ENCODE data around the gene HS3ST5. TPM values are rescaled to one million over a fixed set of nuclear protein-coding genes. Genes with fewer than 3 reads are reported as not detected.

The HS3ST5 gene
- total RNA-seq, 1 donor from 2014 or later: not detected

DNA sequence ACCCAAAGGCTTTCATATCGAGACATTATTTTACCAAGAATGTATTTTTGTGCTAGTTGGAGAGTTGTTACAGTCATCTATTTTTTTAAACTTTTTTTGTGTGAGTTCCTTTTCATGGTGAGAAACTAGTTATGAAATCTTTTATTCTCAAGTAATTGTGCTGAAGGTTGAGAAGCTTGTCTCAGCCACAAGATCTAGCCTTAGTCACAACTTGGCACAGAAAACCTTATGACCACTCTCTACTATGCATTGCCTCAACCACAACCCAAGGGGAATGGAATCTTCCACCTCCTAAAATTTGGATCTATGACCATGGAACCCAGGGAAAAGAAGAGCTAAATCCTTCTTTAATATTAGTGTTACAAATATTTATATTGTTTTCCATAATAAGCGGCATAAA, 58.5 kb downstream of the HS3ST5 start:
- ATAC-seq (ENCODE audit: poor library complexity) (no peak), DNase-seq (no peak)
- intact Hi-C loops (cut with DNase I): no loop called here

DNA sequence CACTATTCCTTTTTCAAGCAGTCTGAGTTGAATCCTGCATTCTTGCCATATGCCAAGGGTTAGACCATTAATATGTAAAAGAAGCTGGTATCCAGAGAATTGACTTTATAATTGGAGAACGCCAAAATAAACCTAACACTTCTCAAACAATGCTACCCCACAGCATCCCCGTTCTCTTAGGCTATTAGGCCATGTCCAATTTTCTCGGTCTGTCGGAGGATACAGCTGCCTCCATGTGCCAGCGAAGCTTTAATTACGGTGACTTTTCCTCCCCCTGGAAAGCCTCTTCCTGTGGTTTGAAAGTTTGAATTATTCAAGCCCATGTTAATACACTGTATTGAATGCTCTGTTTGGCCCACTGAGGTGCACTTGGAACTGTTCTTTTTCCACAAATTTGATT, 60.5 kb downstream of the HS3ST5 start:
- no peak for ATAC-seq (ENCODE audit: poor library complexity)
- intact Hi-C loops (cut with DNase I): no loop called here
- no peak for DNase-seq

DNA sequence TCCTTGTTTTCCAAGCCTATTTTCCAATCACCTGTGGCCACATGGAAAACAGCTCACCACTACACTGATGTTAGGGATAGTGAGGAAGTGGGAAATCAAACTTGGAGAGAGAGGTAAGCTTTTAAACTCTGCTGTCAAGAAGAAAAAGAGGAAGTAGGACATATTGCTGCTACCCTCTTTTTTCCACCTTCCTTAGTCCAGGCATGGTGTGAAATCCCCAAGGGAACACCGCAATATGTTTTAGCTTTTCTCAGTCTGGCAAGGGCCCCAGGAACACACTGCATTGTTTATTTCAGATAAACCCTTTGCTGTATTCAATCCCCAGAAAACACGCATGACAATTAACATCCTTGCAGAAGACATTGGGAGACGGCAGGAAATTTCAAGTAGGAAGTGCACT, 61.3 kb downstream of the HS3ST5 start:
- DNase-seq (no peak), ATAC-seq (ENCODE audit: poor library complexity) (no peak)
- intact Hi-C loops (cut with DNase I): no loop called here

DNA sequence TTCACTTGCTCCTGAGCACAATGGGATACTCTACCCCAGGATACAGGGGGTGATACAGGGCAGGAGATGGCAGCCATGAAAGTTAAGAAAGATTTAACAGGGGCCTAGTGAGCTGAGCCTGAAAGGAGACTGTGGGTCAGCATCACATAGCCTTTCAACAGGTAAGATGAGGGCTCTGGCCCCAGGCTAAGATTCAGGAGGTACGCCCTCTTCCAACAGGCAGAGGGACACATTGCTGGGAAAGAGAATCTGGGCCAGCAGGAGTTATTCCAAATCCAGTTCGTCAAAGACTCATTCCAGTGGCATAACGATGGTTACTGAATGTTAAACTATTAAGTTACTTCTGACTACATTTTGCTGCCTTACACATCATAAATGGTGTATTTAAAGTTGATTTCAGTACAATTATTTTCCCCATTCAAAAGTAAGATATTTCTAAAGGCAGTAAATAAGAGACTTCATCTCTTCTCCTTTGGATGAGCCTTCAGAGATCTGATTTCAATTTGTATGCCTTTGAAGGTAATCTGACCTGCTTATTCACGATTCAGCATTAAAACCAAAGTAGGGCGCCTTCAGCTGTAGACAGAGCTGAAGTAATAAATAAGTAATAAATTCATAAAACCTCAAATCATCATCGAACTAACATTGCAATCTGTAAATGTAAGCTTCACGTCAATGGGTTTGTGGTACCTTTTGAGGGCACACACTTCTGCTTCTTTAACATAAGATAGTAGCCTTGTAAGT, 62.4 kb downstream of the HS3ST5 start:
- no peak for ATAC-seq (ENCODE audit: poor library complexity)
- DNase-seq: no peak
- intact Hi-C loops (cut with DNase I): no loop called here

DNA sequence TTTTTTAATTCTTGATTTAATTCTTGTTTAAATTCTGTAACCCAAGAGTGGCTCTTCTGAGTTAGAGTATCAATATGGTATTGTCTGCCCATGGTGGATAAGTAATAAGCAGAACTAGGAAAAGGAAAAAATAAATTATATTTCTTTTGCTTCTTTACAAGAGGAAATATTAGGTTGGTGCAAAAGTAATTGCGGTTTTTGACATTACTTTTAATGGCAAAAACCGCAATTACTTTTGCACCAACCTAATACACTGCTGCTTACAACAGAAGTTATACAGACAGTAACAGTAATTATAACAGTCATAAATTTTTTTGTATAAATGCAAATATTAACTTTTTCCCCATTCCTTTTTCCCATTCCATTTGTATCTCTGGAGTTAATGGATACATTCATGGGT, 65.6 kb downstream of the HS3ST5 start:
- intact Hi-C loops (cut with DNase I): no loop called here
- ATAC-seq (ENCODE audit: poor library complexity): no peak
- no peak for DNase-seq

DNA sequence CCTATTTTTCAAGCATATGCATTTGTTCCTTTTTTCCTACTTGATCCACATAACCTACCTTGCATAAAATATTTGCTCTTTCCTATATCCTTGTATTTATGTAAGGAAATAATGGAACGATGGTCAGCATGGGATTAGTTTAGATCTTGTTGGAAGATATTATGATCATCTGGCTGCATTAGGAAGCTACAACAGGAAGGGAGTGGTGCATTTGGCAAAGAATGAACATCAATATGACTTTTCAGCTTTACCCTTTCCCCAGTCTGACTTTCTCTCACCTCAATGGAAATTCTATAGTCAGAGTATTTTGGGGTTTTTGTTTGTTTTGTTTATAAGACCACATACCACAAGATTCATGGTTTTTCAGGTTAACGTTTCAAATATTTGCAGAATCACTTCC, 66.0 kb downstream of the HS3ST5 start:
- DNase-seq (no peak), ATAC-seq (ENCODE audit: poor library complexity) (no peak)
- intact Hi-C loops (cut with DNase I): no loop called here

DNA sequence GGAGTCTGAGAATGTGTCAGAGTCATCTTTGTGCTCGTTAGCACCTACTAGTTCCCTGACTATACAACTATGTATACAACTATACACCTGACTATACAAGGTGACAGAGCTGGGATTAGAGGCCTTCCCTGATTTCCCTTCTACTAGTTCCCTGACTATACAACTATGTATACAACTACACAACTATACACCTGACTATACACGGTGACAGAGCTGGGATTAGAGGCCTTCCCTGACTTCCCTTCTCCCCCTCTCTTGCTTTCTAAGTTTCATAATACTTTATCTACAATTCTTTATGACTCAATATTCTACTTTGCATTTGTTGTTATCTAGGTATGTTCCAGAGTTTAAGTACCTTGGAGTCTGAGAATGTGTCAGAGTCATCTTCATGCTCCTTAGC, 68.0 kb downstream of the HS3ST5 start:
- intact Hi-C loops (cut with DNase I): no loop called here
- no peak for ATAC-seq (ENCODE audit: poor library complexity)

DNA sequence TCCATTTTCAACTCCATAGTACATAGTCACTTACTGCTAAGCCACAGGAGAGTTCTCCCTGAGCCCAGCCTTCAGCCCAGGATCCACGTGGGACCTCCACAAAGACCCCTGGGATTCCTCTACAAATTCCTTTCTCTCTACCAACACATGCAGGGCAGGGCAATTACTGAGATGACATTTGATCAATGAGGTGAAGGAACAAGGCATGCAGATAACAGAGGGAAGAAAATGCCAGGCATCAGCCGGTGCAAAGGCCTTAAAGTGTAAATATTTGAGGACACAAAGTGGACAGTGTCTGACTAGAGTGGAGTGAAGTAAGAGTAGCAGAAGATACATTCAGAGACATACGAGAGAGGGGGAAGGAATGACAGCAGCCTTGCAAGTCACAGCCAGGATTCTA, 70.2 kb downstream of the HS3ST5 start:
- ATAC-seq (ENCODE audit: poor library complexity) (no peak), DNase-seq (no peak)
- intact Hi-C loops (cut with DNase I): no loop called here

More for the DNA sequence above, 68.0 kb downstream of the HS3ST5 start:
- no peak for DNase-seq

DNA sequence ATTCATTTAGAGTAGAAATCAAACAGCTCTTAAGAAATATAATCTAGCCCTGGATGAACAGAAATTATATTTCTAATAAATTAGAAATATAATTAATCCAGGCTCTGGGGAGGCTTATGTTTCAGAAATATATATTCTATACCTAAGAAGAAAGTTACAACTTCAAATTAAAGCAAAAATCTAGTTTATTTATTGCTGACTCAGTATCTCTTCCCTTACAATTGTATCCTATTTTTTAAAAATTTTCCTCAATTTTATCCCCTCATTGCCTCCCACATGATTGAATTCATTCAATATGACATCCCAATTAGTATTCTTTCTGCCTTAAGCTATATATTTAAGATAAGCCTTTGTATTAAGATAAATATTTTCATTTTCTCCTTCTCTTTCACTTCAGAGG, 71.4 kb downstream of the HS3ST5 start:
- intact Hi-C loops (cut with DNase I): no loop called here
- no peak for ATAC-seq (ENCODE audit: poor library complexity)
- DNase-seq: no peak

DNA sequence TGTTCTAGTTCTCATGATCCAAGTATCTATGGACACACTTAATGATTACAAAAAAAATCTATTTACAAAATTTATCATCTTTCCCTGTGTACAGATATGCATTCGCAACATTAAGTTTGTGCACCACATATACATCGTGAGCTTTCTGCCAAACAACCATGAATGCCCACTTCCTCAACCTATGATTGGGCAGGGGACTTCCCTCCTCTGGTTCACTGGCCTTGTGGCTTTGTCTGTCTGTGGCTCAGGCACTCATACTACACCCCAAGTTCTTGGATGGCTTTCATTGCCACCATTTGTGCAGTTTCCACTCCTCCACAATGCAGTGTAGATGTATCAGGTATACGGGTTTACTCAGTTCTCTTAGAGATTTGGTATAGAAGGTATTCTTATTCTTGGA, 74.9 kb downstream of the HS3ST5 start:
- intact Hi-C loops (cut with DNase I): no loop called here
- DNase-seq: no peak
- ATAC-seq (ENCODE audit: poor library complexity): no peak

DNA sequence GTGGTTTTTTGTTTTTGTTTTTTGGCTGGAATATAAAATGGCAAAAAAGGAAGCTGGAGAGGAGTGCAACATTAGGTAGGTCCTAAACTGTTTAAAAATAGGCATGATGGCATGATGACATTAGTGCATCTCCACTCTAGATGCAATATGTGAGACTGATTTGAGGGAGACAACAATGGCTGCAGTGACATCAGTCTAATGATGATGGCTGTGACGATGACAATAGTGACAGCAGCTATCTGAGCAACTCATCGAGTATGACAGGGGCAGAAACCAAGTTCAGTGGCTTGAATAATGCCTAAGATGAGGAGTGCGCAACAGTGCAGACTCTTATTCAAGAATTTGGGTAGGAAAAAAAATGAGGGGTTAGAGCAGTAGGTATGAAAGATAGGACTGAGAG, 82.0 kb downstream of the HS3ST5 start:
- intact Hi-C loops (cut with DNase I): no loop called here
- ATAC-seq (ENCODE audit: poor library complexity) (no peak), DNase-seq (no peak)

DNA sequence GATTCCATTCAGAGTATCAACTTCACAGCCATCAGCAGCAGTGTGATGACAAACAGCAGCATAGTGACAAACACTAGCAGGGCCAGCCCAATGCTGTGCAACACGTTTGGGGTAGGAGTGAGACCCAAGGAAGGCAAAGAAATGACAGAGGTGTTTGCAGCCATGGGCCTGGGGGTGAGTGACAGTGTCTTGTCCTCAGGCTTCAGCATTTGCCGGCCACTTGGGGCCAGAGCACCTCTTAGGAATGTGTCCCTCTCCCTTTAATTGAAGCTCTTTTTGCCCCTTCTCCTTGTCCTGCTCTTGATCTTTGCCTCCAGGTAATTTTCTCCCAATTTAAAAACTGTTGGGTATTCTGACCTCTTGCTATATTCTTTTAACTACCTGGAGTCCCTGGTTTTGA, 84.4 kb downstream of the HS3ST5 start:
- DNase-seq (no peak), ATAC-seq (ENCODE audit: poor library complexity) (no peak)
- intact Hi-C loops (cut with DNase I): no loop called here

DNA sequence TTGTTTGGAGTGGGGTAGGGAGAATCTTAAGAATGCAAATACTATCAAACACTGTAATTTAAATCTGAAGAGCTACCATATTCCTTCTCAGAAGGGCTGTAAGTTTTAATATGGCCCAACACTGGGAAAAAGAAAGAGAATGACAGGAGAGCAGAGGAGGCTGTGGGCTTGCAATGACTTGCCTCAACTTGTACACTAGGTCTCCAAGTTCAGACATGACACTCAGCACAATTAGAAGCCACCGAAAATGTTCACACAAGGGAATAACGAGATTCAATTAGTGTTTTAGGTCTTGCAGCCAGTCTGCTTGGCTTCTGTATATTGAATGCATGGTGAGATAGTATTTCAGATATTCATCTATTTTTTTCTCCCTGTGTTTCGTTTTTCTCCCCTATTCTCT, 89.4 kb downstream of the HS3ST5 start:
- intact Hi-C loops (cut with DNase I): no loop called here
- ATAC-seq (ENCODE audit: poor library complexity): no peak
- DNase-seq: no peak

DNA sequence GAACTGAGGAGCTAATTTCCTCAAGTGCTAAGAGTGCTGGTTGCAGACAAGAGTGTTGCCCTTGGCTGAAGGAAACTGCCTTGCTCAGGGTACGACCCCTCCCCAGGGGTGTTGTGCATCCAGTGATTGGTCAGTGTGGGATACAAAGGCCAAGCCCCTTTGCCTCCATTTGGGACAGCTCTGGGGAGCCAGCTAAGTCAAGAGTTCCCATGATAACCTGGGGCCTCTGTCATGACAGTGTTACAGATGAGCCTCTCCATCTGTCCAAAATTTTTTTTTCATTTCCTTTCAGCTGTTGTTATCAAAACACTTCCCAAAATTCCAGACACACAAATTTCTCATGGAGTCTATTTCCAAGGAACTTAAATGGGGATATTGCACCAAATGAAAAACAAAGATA, 93.3 kb downstream of the HS3ST5 start:
- ATAC-seq (ENCODE audit: poor library complexity) (no peak), DNase-seq (no peak)
- intact Hi-C loops (cut with DNase I): no loop called here

DNA sequence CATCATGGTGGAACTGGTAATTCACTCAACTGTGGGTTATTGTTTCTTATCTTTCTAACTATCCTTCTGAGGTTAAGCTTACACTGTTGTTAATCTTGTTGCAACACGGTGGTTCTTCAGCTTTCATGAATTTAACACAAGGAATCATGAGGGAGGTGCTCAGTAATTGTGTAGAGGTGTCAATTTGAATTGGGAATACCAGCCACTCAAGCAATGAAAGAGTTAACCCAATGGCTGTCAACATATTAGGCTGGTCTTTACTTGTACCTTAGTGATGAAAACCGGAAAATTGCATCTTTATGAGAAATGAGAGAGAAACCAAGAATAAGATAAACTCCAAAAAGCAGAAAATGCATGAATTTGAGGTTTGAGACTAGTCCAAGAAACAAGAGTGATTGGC, 95.7 kb downstream of the HS3ST5 start:
- ATAC-seq (ENCODE audit: poor library complexity) (no peak), DNase-seq (no peak)
- intact Hi-C loops (cut with DNase I): no loop called here

DNA sequence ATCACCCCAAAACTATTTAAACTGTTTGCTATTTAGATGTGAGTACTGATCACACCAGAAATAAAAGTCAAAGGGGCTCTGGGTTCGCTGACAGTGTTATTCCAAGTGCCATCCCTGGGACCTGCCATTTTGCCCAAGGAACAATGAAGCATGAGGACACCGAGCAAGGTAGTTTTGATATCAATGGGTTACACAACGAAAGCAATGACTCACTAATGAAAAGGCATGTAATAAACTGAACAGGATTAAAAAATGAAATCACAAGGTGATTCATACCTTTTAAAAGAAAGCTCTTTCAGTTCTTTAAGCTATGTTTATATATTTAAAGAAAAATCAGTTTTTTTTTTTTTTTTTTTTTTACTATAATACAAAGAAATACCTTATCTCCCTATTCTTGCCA, 102.0 kb downstream of the HS3ST5 start:
- intact Hi-C loops (cut with DNase I): no loop called here
- DNase-seq (no peak), ATAC-seq (ENCODE audit: poor library complexity) (no peak)

DNA sequence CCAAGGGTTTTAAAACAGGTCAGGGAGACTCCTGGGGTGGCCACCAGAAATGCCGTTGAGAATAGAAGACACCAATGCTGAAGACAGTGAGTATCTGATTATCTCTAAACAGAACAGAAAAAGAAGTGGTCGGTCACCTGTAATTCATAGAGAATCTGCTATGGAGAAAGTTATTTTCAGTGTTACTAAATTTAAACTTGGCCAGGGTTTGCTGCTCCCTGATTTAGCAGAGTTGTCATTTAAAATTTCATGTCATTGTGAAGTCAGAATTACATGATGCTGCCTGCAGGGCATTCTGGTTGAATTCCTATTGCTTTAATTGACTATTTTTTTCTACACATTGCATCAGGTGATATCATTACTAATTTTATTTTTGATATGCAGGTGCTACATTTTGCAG, 114.1 kb downstream of the HS3ST5 start:
- ATAC-seq (ENCODE audit: poor library complexity): no peak
- intact Hi-C loops (cut with DNase I): no loop called here
- DNase-seq: no peak

DNA sequence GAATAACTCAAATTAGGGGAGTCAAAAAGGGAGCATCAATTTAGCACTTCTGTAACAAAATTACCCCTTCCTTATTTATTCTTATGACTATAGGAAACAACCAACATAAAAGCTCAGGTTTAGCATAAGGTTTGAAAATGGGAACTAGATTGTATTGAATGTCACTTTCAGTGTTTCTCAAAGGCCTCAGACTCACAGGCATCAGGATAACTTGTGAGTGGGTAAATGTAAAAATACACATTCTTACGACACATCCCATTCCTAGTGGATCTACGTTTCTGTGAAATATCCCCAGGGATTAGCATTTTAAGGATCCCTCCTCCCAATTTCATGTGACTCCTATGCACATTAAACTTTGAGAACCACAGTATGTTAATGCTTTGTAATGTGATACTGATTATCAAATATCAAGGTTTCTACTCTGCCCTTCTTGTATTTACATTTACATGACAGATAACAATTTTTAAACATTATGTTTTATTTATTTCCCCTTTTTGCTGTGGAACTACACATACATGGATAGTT, 114.8 kb downstream of the HS3ST5 start:
- intact Hi-C loops (cut with DNase I): no loop called here
- ATAC-seq (ENCODE audit: poor library complexity): no peak
- DNase-seq: no peak

DNA sequence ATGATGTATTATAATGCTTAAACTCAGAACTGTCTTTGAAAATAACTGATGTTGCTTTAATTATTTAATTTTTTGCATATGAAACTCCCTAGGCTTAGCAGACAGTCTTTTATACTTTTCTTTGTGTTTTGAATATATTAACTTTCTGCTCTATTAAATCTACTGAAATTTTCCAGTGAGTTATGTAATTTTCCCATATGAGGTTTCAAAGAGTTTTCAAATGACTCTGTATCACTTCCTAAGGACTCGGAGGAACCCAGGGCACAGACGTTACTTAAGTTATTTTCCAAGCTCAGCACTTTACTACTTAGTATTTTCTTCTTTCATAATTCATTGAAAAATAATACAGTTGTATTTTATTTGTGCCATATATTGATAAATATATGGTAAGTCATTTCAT, 122.6 kb downstream of the HS3ST5 start:
- intact Hi-C loops (cut with DNase I): no loop called here
- DNase-seq: no peak
- no peak for ATAC-seq (ENCODE audit: poor library complexity)

DNA sequence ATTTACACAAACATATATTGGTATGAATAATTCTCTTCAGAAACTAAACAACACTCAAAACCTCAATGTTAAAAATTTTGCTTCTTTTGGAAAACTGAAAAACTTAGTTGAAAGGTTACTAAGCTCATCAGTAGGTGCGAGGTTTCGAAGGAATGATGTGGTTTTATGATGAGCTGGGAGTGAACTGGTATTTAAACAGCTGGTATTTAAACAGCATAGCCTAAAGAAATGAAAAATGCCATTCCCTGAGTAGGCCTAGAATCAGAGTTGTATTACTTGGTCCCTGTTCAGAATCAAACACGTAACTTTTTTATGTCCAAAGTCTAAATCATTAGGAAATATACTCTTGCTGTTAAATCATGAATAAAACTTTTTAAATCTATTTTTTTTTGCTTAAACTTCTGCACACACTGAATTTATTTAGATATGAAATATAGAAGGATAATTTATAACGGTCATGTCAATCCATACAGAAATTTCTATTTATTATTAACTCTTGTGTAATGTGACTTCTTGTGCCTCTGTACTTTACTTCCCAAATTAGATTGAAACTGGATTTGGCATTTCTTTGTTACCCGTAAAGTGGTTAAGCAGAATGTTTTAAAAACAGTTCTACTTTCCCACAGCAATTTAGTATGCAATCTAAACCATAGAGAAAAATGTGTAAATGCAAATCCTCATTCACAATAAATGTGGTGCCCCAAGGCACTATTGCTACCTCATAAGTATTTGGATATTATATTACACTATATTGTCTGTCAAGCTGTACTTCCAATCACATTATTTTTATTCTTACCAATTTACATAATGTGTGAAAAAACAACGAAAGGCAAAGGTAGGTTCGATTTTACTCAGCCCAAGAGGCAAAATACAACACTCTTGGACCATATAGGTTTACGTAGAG, 124.1 kb downstream of the HS3ST5 start:
- DNase-seq (no peak), ATAC-seq (ENCODE audit: poor library complexity) (no peak)
- intact Hi-C loops (cut with DNase I): no loop called here

Data from Right ventricle myocardium superior (tissue), 1 donor.